DND-41 (cell line): ENCODE results near the gene IFIT2.

Experiments
- EZH2 ChIP-seq: IDR thresholded peaks from 3 replicates; pipeline ENCODE4 v1.6.1; 2012; ENCODE audit warnings: borderline replicate concordance, low read depth, mild to moderate bottlenecking, moderate library complexity, low read length, inconsistent platforms; ENCODE audit not compliant: severe bottlenecking
- TF ChIP-seq, protein P1 (sequence below): IDR thresholded peaks from 2 replicates; pipeline ENCODE4 v1.5.1; 2012; ENCODE audit warnings: borderline replicate concordance, low read length, moderate library complexity, mild to moderate bottlenecking; ENCODE audit not compliant: poor library complexity, severe bottlenecking; ENCODE audit errors: extremely low read depth

DNA sequence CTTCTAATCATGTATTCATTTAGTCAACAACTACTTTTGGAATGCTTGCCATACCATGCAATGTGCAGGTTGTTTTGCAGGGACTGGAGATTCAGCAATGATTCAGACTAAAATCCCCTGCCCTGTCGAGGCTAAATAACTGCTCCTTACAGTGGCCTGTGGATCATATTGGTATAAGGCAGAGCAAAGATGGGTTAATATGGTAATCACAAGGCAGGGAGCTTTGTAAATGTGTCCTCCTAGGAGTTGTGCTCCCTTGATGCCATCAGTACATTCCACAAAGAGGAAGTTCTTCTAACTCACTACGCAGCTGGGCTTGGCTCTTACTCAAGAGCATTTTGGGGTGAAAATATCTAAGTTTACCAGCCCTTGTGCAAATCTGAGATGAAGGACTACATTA, 614 bp upstream of the IFIT2 start:
- TF ChIP-seq, protein P1, sequence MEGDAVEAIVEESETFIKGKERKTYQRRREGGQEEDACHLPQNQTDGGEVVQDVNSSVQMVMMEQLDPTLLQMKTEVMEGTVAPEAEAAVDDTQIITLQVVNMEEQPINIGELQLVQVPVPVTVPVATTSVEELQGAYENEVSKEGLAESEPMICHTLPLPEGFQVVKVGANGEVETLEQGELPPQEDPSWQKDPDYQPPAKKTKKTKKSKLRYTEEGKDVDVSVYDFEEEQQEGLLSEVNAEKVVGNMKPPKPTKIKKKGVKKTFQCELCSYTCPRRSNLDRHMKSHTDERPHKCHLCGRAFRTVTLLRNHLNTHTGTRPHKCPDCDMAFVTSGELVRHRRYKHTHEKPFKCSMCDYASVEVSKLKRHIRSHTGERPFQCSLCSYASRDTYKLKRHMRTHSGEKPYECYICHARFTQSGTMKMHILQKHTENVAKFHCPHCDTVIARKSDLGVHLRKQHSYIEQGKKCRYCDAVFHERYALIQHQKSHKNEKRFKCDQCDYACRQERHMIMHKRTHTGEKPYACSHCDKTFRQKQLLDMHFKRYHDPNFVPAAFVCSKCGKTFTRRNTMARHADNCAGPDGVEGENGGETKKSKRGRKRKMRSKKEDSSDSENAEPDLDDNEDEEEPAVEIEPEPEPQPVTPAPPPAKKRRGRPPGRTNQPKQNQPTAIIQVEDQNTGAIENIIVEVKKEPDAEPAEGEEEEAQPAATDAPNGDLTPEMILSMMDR = no peak
- no peak for TF ChIP-seq EZH2
